GM13977 (cell line): ENCODE data around the gene TTLL10.
A peak's percentile ranks its signal among the peaks of the same experiment; 100 is the strongest.

Experiments
- DNase-seq: peaks from one replicate; pipeline ENCODE4 v3.0.0; 2012; ENCODE audit warnings: low spot score
- in situ Hi-C: fragments of 300-500 bp; cut with MboI; formaldehyde crosslinking; loops from one replicate; pipeline ENCODE4 v1.12.0; 2022; ENCODE audit warnings: low sequenced_read_pairs, low pct_unique_long_range_greater_than_20kb, mixed read lengths, inconsistent platforms; ENCODE audit not compliant: unreplicated experiment
- TF ChIP-seq, protein P1 (sequence below): IDR thresholded peaks from 2 replicates; pipeline ENCODE4 v1.5.1; 2012; ENCODE audit warnings: mild to moderate bottlenecking, control low read depth; ENCODE audit not compliant: insufficient read depth; ENCODE audit errors: extremely low read depth, missing control alignments

Gene TTLL10, protein sequence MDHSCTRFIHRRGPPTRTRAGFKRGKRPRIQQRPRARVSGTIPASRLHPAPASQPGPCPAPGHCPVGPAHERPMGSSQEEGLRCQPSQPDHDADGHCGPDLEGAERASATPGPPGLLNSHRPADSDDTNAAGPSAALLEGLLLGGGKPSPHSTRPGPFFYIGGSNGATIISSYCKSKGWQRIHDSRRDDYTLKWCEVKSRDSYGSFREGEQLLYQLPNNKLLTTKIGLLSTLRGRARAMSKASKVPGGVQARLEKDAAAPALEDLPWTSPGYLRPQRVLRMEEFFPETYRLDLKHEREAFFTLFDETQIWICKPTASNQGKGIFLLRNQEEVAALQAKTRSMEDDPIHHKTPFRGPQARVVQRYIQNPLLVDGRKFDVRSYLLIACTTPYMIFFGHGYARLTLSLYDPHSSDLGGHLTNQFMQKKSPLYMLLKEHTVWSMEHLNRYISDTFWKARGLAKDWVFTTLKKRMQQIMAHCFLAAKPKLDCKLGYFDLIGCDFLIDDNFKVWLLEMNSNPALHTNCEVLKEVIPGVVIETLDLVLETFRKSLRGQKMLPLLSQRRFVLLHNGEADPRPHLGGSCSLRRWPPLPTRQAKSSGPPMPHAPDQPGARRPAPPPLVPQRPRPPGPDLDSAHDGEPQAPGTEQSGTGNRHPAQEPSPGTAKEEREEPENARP

DNA sequence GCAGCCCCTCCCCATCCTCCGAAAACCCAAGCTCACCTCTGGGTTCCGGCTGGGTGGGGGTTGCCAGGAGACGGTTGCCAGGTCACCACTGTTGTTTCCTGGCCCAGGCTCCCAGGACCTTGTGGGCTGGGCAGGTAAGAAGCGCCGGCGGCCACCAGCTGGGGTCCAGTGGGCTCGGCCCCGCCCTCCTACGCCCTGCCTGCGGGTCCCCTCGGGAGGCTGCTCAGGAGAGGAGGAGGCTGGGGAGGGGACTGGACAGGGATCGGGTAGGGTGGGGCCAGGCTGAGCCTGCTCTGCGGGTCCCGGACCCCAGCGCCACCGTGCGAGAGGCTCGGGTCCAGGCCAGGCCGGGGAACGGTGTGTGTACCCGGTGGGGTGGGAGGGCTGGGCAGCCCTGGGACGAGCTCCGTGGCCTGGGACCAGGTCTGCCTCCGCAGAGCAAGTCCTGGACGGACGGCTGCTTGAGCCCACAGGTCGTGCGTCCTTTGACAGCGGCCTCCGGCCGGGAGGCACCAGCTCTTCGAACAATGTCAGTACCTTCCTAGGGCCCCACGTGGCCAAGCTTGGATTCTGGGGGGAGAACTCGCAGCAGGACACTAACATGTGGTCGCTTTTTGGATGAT is at the start of gene TTLL10:
Gene TTLL10 (plus strand): TSS at position 88 of the 623 bp plus-strand sequence. CDS start 5,336 bp downstream, outside the sequence.
- TF ChIP-seq, protein P1, sequence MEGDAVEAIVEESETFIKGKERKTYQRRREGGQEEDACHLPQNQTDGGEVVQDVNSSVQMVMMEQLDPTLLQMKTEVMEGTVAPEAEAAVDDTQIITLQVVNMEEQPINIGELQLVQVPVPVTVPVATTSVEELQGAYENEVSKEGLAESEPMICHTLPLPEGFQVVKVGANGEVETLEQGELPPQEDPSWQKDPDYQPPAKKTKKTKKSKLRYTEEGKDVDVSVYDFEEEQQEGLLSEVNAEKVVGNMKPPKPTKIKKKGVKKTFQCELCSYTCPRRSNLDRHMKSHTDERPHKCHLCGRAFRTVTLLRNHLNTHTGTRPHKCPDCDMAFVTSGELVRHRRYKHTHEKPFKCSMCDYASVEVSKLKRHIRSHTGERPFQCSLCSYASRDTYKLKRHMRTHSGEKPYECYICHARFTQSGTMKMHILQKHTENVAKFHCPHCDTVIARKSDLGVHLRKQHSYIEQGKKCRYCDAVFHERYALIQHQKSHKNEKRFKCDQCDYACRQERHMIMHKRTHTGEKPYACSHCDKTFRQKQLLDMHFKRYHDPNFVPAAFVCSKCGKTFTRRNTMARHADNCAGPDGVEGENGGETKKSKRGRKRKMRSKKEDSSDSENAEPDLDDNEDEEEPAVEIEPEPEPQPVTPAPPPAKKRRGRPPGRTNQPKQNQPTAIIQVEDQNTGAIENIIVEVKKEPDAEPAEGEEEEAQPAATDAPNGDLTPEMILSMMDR, result no peak
- in situ Hi-C loops, result no loop called here
- DNase-seq, result peak; percentile 71

DNA sequence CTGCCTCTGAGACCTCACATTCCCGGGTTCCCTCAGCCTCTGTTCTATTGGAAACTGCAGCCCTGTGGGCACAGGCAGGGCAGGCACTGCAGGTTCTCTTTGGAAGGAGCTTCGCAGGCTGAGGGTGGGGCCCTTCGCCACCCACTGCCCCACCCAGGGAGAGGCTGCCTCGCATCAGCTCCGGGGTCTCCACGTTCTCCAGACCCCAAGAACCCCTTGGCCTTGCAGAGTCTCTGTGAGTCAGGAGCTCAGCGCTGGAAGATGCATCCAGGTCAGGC is 49.2 kb upstream of the TTLL10 start:
- TF ChIP-seq, protein P1, result no peak
- no peak for DNase-seq
- in situ Hi-C loops, result no loop called here

DNA sequence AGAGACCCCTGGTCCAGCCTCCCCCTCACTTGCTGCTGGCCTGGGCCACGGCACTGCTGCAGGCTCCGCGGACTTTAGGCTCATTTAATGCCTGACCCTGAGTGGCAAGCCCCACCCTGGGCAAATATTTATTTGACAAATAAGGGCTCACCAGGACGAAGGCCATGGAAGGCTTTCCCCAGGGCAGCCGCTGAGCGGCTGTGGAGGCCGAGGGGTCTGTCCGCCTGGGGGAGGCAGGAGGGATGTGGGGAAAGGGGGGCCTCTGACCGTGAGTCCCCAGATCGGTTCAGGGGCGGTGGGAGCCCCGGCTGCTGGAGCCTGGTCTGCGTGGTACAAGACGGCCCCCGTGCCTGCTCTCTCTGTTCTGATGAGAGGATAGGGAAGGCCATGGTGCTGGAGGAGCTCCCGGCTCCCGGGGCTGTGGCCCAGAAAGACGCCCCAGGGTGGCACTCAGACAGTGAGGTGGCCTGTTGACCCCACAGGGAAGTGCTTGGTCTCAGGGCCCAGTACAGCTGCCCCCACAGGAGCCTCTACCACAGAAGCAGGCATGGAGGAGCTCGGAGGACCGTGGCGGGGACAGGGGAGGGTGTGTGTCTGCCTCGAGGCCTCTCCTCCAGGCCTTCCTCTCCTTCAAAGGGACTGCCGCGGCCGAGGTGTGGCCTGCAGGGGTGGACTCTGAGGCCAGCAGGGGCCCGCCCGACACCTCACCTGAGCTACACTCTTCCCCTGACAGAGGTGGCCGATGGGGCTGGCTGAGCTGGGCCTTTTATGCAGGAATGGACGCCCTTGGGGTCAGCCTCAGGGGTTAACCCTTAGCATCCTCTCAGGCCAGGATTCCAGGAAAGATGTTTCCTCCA is 48.7 kb upstream of the TTLL10 start:
- TF ChIP-seq, protein P1, result no peak
- DNase-seq, result no peak
- in situ Hi-C loops, result no loop called here

DNA sequence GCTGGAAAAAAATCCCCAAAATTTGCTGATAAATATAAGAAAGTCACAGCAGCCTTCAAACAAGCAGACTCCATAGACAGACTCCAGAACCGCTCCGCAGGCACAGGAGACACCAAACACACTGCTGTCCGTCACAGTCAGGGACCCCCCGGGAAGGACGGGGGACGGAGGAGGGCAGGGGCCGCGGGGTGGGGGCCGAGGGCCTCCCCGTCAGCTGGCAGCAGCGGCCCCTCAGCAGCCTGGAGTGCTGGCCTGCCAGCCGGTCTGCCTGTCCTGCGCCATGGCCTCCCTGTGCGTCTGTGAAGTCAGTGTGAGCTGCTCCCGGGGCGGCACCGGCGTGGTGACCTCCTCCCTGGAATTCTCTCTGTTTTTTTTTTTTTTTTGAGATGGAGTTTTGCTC is 47.7 kb upstream of the TTLL10 start:
- in situ Hi-C loops, result no loop called here
- DNase-seq, result no peak

DNA sequence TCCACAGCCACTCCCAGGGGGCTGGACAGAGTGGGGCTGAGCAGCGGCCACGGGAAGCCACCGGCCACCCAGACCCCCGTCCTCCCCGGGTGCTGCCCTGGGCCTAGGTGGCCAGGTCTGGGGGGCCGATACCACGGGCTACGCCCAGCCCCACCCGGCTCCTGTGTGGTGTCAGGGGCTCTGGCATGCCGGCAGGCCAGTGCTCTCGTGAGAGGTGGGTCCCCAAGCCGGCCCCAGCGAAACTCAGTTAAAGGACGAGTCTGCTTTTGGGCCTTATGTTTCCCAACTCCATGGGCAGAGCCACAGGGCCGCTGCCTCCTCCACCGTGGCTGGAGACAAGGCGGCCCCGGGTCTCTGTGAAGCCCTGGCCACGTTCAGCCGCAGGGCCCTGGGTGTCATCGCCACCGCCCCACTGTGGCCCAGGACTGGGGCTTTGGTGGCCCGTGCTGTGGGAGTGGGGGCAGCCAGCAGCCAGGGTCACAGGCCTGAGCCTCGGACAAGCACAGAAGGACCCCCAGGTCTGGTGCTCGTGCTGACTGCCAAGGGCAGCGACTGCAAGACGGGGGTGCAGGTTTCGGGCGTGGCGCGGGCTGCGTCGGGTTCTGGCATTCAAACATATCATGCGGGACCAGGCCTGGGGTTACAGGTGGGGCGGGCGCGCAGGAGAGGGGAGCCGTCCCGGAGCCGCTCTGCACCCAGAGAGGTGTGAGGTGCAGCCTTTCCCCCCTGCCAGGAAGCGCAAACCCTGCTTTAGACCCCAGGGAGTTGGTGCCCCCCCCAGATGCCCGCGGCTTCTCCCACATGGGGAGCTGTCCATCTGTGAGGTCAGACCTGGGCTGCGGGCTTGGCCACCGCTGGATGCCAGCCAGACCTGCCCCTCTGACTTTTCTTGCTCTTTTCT is 45.9 kb upstream of the TTLL10 start:
- TF ChIP-seq, protein P1, result no peak
- in situ Hi-C loops, result no loop called here
- no peak for DNase-seq

More for the DNA sequence above, 47.7 kb upstream of the TTLL10 start:
- TF ChIP-seq, protein P1, result no peak
